Suppressor macrophage treated with lipopolysaccharide for 1 hour (primary cell): ENCODE data around the gene HYPK.
"Not testable (repeated sequence)": the region's sequence is repeated elsewhere in the genome, so short reads cannot be mapped to it uniquely, and the experiment has no call there.

ENCODE experiments used
- DNase-seq, 3 donors: peaks; one replicate each; pipeline ENCODE4 v3.0.0-alpha.2; 2020 to 2022

The HYPK gene

DNA sequence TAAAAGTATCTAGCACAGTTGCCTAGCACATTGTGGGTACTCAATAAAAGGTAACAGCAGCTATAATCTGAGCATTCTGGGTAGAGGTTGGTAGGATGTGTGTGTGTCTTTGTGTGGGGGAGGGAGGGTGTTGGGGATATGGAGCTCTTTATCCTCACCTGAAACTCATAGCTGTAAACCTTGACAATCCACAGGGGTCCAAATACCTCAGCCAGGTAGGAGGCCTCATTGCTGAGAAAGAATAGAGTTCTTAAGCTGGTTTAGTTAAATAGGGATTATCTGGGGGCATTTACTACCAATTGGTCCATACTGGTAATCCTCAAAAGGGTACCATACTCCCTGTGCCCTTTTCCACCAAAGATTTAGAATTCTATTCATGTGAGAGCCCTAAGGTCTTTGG is 4.4 kb upstream of the HYPK start:
- no peak for DNase-seq

DNA sequence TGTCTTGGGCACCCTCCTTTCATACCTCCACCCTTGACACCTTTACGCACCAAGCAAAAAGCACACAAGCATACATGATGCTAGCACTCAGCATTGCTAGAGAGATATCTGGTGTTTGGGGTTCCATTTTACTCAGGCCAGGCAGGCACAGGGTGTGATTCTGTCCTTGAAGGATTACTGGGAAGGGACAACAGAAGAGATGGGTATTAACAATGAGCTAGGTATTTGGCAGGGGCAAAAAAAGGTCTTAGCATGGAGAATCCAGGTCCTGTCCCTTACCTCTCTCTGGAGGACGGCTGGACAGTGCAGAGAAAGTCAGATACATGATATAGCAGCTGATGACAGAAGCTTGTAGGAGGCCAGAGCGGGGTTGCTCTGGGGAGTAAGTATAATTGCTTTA is 3.8 kb upstream of the HYPK start:
- no peak for DNase-seq

DNA sequence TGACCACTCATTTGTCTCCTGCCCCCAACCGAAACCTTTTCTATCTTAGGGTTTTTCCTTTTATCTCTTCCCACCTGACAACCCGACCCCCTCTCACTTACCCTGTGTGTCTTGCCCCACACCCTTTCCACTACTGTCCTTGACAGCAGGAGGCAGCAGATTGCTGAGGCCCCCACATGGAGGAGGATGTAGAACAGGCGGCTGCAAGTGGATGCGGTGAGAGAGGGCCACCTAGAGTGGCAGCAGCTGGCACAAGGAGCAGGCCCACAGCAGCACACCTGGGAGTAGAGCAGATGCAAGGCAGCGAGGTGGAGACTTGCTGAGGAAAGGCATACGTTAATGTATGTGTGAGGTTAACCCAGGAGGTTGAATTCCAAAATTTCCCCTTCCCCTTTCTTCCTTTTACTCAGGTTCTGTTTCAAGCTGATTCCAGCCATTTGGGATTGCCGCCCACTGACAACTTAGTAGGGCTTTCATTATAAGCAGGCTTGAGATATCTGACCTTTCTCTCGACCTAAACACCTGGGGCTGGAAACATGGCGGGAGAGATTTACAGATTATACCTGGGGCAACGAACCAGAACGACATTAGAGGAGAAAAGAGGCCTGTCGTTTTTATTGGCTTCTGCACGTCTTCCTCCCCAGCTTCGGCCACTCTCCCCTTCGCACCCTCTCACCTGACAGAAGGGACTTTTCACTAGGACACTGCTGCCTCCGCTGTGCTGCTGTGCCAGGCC is 1.0 kb upstream of the HYPK start:
- DNase-seq = no peak

DNA sequence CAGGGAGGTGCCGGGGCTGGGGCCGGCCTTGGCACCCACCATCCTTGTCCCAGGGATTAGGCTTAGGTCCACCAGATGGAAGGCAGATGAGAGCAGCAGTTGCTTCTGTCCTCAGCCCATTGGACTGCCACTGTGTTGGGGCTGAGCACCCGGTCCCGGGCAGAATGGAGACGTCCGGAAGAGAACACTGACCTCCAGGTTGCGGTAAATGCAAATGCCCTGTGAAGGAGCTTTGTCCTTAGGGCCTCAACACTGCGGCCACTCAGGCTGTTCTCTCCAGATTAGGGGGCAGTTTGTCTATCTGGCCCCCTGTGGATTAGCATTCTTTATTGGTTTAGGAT is 484 bp upstream of the HYPK start, which contains the start of gene SERINC4:
Gene SERINC4, minus strand, starts transcription at position 276 of the 341 bp plus-strand sequence. Its CDS starts 234 bp downstream, at position 42.
- no peak for DNase-seq

DNA sequence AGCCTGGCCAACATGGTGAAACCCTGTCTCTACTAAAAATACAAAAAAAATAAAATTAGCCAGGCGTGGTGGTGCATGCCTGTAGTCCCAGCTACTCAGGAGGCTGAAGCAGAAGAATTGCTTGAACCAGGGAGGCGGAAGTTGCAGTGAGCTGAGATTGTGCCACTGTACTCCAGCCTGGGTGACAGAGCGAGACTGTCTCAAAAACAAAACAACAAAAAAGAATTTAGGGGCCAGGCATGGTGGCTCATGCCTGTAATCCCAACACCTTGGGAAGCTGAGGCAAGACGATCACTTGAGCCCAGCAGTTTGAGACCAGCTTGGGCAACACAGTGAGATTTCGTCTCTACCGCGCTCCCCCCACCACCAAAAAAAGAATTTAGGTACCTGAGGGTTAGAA is 2.3 kb downstream of the HYPK start:
- DNase-seq = not testable (repeated sequence)

GRCh38 chr15:43808435-43808950 is 8.1 kb downstream of the HYPK start:
- DNase-seq = no peak

DNA sequence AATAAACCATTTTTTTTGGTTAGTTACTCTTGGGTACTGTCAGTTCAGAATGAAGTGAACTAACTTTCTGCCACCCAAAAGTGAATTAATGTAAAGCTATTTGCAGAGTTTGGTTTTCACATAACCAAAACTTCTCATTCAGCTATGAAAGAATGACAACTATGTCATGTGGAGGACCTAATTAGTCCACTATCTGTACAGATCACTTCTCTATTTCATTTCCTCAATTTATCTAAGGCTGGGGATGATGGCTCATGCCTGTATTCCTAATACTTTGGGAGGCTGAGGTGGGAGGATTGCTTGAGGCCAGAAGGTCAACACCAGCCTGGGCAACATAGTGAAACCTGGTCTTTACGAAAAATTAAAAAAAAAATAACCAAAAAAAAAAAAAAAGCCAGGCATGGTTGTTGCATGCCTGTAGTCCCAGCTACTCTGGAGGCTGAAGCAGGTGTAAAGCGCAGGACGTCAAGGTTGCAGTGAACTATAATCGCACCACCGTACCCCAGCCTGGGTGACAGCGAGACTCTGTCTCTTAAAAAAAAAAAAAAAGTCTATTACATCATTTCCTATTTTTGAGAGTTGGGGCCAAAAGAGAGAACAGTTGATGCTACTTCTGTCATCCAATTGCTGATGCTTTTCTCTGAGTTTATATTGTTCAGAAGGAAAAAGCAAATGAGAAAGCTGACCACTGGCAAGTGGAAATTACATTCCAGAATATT is 8.7 kb downstream of the HYPK start:
- peak; percentile 69 to 87 (median 87) for DNase-seq

DNA sequence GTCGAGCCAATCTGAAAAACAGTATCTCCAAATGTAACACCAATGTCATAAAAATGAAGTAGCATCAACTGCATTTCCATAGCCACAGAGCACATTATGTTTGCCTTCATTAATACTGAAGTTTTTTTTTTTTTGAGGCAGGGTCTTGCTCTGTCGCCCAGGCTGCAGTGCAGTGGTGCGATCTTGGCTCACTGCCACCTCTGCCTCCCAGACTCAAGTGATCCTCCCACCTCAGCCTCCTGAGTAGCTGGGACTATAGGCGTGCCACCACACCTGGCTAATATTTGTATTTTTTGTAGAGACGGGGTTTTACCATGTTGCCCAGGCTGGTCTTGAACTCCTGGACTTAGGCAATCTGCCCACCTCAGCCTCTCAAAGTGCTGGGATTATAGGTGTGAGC is 14.7 kb downstream of the HYPK start:
- not testable (repeated sequence) for DNase-seq

DNA sequence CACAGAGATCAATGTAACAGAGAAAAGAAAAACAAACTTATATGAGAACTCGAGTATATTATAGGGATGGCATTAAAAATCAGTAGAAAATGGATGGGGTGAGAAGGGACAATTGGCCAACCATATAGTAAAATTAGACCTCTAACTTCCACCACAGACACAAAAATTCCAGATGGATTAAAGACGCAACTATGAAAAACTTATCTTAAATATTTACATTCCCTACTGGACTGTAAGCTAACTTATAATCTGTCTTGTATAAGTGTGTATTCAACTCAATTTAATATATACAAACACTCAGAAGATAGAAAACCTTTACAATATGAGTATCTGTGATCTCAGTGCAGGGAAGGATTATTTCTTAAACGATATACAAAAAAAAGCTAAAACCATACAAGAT is 21.1 kb downstream of the HYPK start:
- DNase-seq = no peak

GRCh38 chr15:43824302-43825246 is 24.2 kb downstream of the HYPK start, which contains the start of gene MFAP1:
Gene MFAP1, minus strand, starts transcription at chr15:43824690. Its CDS starts 121 bp downstream, at chr15:43824569.
- peak; percentile 96 to 99 (median 98) for DNase-seq

GRCh38 chr15:43825305-43825704 is 24.9 kb downstream of the HYPK start:
- not testable (repeated sequence) for DNase-seq

DNA sequence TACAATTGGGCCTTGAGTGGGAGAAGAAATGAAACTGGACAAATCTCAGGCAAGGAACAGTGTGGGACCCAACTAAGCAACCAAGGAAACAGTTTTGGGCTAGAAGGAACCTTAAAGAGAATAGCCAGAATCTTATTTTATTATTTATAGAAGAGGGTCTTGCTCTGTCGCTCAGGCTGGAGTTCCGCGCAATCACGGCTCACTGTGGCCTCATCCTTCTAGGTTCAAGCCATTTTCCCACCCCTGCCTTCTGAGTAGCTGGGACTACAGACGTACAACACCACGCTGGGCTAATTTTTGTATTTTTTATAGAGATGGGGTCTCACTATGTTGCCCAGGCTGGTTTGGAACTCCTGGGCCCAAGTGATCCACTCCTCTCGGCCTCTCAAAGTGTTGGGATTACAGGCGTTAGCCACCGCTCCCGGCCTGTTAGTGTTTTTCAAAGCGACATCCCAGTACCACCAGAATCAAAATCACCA is 25.7 kb downstream of the HYPK start:
- no peak for DNase-seq

GRCh38 chr15:43826508-43827341 is 26.3 kb downstream of the HYPK start, which contains the start of gene WDR76:
Gene WDR76, plus strand, starts transcription at chr15:43827002. Its CDS starts 31 bp downstream, at chr15:43827033.
- DNase-seq = peak; percentile 90 to 95 (median 93)

GRCh38 chr15:43828061-43828657 is 27.8 kb downstream of the HYPK start:
- no peak for DNase-seq

GRCh38 chr15:43829951-43830540 is 29.6 kb downstream of the HYPK start:
- not testable (repeated sequence) for DNase-seq

GRCh38 chr15:43830691-43831275 is 30.4 kb downstream of the HYPK start:
- not testable (repeated sequence) for DNase-seq

DNA sequence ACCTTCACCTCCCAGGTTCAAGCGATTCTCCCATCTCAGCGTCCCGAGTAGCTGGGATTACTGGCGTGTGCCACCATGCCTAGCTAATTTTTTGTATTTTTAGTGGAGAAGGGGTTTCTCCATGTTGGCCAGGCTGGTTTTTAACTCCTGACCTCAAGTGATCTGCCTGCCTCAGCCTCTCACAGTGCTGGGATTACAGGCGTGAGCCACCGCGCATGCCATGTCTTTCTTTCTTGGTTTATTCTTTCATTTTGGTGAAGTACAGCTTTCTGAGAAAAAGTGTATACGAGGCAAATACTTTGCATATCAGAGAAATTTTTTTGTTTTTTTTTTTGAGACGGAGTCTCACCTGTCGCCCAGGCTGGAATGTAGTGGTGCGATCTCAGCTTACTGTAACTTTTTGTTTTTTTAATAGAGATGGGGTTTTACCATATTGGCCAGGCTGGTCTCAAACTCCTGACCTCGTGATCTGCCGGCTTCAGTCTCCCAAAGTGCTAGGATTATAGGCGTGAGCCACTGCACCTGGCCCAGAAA is 31.2 kb downstream of the HYPK start:
- DNase-seq = not testable (repeated sequence)

DNA sequence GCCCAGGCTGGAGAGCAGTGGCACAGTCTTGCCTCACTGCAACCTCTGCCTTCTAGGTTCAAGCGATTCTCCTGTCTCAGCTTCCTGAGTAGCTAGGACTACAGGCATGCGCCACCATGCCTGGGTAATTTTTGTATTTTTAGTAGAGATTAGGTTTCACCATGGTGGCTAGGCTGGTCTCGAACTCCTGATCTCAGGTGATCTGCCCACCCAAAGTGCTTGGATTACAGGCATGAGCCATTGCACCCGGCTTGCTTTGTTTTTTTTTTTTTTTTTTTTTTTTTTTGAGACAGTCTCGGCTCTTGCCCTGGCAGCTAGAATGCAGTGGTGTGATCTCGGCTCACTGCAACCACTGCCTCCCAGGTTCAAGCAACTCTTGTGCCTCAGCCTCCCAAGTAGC is 32.1 kb downstream of the HYPK start:
- DNase-seq = not testable (repeated sequence)

GRCh38 chr15:43845421-43845820 is 45.0 kb downstream of the HYPK start:
- DNase-seq = no peak

DNA sequence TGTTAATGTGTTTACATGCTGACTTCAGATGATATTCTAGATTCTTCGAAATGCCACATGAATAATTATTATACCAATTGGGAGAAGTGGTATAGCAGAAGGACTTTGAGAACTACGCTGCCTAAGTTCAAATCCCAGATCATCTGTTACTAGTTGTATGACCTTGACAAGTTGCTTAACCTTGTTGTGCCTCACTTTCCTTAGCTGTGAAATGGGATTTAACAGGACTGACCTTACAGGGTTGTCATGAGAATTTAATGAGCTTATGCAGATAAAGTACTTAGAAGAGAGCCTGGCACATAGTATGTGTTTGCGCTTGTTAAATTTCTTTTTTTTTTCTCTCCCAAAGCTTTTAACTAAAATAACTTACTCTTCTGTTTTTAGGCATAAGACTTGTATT is 50.9 kb downstream of the HYPK start:
- no peak for DNase-seq
